22Rv1 (cell line): ENCODE results near the gene RXYLT1.

ENCODE experiments used
- CTCF ChIP-seq: fragments of 450-650 bp; IDR thresholded peaks from 2 replicates; pipeline ENCODE4 v1.5.1; 2017; ENCODE audit warnings: mild to moderate bottlenecking
- ZFX ChIP-seq: fragments of 450-650 bp; IDR thresholded peaks from 2 replicates; pipeline ENCODE4 v1.6.1; 2017; ENCODE audit warnings: antibody characterized with exemption, borderline replicate concordance

DNA sequence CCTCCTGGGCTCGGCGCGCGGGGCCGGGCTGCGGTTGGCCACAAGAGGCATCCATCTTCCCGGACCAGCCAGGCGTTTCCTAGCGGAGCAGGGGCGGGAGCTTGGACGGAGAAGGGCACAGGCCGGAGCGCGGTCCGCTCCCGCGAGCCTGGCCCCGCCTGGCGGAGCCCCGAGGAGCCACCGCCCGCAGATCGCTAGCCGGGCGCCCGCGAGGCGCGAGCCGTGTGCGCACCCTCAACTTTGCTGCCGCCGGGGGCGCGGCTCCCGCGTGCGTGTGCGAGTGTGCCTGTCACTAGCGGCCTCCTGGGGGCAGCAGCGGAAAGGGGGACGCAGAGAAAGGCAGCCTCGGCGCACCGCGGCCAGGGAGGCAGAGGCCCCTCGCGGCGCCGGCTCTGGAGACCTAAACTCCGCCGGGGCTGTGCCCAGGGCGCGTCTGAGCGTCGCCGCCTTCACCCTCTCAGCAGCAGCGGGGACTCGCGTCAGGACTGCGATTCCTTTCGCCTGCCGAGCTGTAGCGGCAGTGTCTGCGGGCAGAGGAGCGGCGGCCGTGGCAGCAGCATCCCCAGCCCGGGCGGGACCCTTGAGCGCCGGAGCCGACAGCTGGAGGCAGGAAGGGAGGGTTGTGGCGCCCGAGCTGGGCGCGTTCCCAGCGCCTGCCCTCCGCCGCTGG lies 64.1 kb downstream of the RXYLT1 start:
- peak; percentile 99 for TF ChIP-seq CTCF
- no peak for TF ChIP-seq ZFX
